Activated T-cell treated with anti-CD3 and anti-CD28 coated beads, Interleukin-2, amount 50 U/mL, for 24 hours (primary cell): Measurements from ENCODE around the gene ENO4.

Experiments used
- DNase-seq: peaks from one replicate; pipeline ENCODE4 v3.0.0-alpha.2; 2020
- H3K27ac Mint-ChIP-seq: 2 replicates; pipeline ENCODE4 v1.8.0; 2020; ENCODE audit warnings: mild to moderate bottlenecking, mixed read lengths
- H3K27me3 Mint-ChIP-seq: 2 replicates; pipeline ENCODE4 v1.8.0; 2020; ENCODE audit warnings: mixed read lengths
- H3K36me3 Mint-ChIP-seq: 2 replicates; pipeline ENCODE4 v1.8.0; 2020; ENCODE audit warnings: low read depth, mixed read lengths
- H3K4me1 Mint-ChIP-seq: 2 replicates; pipeline ENCODE4 v1.8.0; 2020; ENCODE audit warnings: low read depth, mixed read lengths
- H3K4me3 Mint-ChIP-seq: 2 replicates; pipeline ENCODE4 v1.8.0; 2020; ENCODE audit warnings: mild to moderate bottlenecking, moderate library complexity, mixed read lengths
- H3K9me3 Mint-ChIP-seq: 2 replicates; pipeline ENCODE4 v1.8.0; 2020; ENCODE audit warnings: mixed read lengths

Gene ENO4

DNA sequence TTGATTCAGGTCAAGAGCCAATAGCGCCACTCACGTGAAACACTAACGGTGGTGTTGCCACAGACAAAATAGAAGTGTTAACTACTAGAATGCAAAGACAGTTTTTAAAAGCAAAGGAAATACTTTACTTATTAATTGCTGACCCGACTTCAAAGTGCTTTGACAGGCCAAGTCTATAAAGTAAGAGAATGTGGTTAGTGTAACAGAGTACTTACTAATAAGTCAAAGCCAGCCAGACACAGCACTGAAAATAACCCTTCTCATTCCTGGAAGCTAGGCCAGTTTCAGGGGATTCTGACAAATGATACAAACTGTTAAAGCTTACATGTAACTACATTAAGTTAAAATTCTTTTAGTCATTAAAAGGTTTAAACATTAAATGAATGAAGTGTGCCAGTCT is 50.3 kb downstream of the ENO4 start:
- Mint-ChIP-seq H3K27me3 (no peaks in the 10 kb centered on the region), H3K27ac (no peak overlapping the region), H3K9me3 (no peaks in the 10 kb centered on the region), H3K36me3 (no peaks in the 10 kb centered on the region), H3K4me3 (no peak overlapping the region), H3K4me1 (no peaks in the 10 kb centered on the region)
- DNase-seq = no peak

DNA sequence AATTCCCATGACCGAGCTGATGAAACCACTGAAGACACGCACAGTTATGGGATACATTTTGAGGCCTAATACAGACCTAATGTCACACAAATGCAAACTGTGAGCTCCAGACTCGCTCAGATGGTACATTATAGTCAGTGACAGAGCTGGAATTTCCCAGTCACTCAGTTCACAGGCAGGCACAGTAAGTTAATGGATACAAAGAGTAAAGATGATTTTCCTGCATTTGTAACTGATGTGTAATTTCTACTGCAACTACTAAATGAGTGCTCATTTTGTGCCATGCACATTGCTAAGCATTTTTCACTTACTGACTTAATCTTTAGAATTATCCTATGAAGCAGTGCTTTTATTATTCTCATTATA is 56.5 kb downstream of the ENO4 start:
- no peak for DNase-seq
- Mint-ChIP-seq H3K4me3 (no peak overlapping the region), H3K36me3 (no peaks in the 10 kb centered on the region), H3K9me3 (no peaks in the 10 kb centered on the region), H3K27ac (no peak overlapping the region), H3K27me3 (no peaks in the 10 kb centered on the region), H3K4me1 (no peaks in the 10 kb centered on the region)

DNA sequence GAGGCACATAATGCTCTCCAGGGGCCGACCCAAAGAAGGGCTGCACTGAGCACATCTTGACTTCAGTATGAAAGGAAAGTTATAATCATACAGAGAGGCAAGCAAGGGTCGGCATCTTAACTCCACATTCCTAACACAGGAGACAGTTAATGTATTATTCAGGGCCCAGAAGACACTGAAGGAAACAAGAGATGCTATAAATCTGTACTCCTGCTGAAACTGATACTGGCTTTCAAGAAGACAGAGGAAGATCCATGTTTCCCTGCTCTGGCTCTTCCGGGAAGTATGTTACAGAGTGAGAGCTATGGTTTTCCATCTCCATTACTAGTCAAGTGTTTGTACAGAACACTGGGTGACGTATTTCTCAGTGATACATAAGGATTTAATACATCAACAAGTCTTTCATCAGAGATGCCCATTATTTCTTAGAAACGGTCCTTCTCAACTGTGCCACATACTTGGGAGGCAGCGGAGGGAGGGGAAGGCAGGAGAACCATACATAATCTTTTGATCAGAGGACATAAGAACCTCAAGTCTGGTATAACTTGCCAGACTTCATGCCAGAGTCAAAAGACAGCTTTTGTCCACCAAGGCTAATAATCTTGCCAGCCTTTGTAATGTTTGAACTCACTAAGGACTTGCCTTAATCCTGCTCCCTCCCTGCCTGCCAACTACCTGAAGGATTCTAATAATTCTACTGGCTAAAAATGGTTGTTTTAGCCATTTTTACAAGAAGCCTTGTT is 58.1 kb downstream of the ENO4 start:
- Mint-ChIP-seq H3K4me1 (no peaks in the 10 kb centered on the region), H3K27ac (no peak overlapping the region), H3K27me3 (no peaks in the 10 kb centered on the region), H3K4me3 (no peak overlapping the region), H3K9me3 (no peaks in the 10 kb centered on the region), H3K36me3 (no peaks in the 10 kb centered on the region)
- no peak for DNase-seq

DNA sequence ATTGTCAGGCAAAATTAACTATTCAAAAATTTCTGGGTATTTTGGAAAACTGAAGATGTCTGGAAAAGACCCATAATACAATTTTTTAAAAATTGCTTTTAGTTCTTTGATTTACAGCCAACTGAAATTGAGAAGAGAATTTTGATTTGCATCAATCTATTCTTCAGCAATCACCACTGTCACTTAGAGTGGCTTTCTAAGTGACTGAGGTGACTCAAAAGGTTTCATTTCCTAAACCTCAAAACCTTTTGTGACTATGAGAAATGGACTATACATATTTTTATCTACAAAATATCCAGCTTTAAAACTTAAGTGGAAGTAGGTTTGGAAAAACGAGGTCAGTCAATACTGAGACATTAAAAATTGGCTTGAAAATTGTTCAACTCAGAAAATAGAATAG is 60.0 kb downstream of the ENO4 start:
- DNase-seq = no peak
- H3K36me3 Mint-ChIP-seq = no peaks in the 10 kb centered on the region

DNA sequence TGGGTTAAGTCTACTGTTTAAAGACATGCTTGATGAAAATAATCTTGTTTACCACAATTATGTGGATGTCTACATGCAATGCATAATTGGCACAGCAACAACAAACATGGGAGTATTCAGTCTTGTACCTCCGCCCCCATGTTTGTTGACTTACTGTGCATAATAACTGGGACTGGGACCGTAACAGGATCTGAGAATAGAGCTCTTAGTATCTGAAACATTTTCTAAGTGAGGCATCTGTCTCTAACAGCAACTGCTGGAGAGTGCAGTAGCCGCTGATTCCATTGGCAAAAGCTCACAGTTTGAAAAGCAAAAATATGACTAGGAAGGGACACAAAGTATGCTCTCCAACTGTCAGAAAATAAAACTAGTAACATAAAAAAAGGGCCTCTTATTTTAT is 61.6 kb downstream of the ENO4 start:
- no peaks in the 10 kb centered on the region for H3K9me3 Mint-ChIP-seq
- H3K27ac Mint-ChIP-seq = no peak overlapping the region
- no peak for DNase-seq
- peaks cover 8% of the 10 kb centered on the region for H3K27me3 Mint-ChIP-seq
- H3K4me1 Mint-ChIP-seq = no peaks in the 10 kb centered on the region
- H3K36me3 Mint-ChIP-seq = no peaks in the 10 kb centered on the region
- H3K4me3 Mint-ChIP-seq = no peak overlapping the region

More for the DNA sequence above, 60.0 kb downstream of the ENO4 start:
- Mint-ChIP-seq H3K27me3 (peaks cover 5% of the 10 kb centered on the region), H3K27ac (no peak overlapping the region), H3K4me1 (no peaks in the 10 kb centered on the region), H3K9me3 (no peaks in the 10 kb centered on the region), H3K4me3 (no peak overlapping the region)

DNA sequence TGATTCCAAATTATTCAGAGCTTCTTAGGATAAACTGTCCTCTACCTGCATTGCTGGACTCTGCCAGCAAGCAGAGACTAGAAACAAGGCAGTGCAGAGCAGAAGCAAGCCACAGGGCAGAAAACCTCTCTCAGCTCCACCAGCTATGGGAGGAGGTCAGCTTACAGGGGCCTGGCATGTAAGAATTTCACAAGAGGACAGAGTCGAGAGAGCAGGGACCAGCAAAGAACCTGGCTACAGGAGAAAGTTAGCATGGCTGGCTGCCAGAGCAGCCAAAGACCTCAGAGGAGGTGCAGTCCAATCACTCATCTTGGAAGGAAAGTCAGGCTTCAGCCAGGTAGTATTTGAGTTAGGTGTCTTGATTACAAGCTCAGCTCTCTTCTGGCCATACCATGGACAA is 62.9 kb downstream of the ENO4 start:
- no peak for DNase-seq
- H3K4me1 Mint-ChIP-seq = no peaks in the 10 kb centered on the region
- H3K4me3 Mint-ChIP-seq = no peak overlapping the region
- H3K9me3 Mint-ChIP-seq = no peaks in the 10 kb centered on the region
- peaks cover 8% of the 10 kb centered on the region for H3K27me3 Mint-ChIP-seq
- H3K36me3 Mint-ChIP-seq = no peaks in the 10 kb centered on the region
- no peak overlapping the region for H3K27ac Mint-ChIP-seq

DNA sequence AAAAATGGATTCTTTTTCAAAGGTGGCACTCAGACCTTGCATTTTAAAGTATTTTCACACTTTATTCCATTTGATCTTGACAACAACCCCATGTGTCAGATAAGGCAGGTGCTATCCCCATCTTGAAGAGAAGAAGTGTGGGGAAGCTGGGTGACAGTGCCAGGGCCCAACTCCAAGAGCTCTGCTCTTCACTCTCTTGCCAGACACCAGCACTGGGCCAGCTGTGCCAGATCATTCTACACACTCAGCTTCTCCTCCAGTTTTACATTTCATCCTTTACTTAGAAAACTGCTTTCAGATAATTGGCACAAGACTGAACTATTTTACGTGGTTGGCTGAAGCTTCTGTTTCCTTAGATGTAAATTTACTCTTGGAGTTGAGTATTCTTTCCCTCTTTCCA is 64.4 kb downstream of the ENO4 start:
- Mint-ChIP-seq H3K4me3 (no peak overlapping the region), H3K9me3 (no peaks in the 10 kb centered on the region), H3K27me3 (peaks cover 12% of the 10 kb centered on the region), H3K4me1 (no peaks in the 10 kb centered on the region), H3K36me3 (no peaks in the 10 kb centered on the region), H3K27ac (no peak overlapping the region)
- DNase-seq = no peak

DNA sequence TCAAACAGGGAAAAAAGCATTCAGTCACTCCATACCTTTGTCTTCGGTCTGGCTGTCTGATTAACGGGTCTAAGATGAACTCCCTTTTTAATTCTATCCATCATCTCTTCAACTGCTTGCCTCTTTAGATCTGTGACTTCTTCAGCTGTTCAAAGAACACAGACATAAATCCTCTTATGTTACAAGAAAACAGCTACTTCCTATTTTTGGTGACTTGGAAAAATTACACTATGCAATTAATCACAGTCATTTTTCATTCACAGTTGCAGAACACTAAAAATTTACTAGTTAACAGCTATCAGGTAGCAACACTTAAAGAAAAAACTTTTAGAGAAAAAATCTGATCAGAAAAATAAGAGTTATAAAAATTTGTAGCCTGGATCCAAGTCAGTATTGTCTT is 66.0 kb downstream of the ENO4 start:
- Mint-ChIP-seq H3K27me3 (peaks cover 12% of the 10 kb centered on the region), H3K36me3 (no peaks in the 10 kb centered on the region), H3K27ac (no peak overlapping the region), H3K4me1 (no peaks in the 10 kb centered on the region), H3K9me3 (no peaks in the 10 kb centered on the region), H3K4me3 (no peak overlapping the region)
- DNase-seq = no peak

DNA sequence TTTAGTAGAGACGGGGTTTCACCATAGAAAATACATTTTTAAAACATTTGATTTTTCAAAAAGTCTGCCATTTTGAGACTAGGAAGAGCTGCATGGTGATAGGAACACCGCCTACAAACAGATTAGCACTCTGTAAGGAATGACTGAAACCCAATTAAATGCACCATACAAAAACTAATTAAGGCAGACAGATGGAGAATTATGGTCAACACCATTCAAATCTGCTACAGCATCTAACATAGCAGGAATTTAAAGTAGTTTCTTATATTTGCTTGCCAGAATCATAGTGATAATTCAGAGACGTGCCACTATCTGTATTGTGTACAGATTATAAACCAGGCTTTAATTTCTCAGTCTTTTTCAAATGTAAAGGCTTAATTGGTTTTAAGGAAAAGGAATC is 68.2 kb downstream of the ENO4 start:
- Mint-ChIP-seq H3K36me3 (no peaks in the 10 kb centered on the region), H3K4me3 (no peak overlapping the region), H3K27ac (no peak overlapping the region), H3K27me3 (peaks cover 16% of the 10 kb centered on the region), H3K4me1 (no peaks in the 10 kb centered on the region), H3K9me3 (no peaks in the 10 kb centered on the region)
- no peak for DNase-seq

DNA sequence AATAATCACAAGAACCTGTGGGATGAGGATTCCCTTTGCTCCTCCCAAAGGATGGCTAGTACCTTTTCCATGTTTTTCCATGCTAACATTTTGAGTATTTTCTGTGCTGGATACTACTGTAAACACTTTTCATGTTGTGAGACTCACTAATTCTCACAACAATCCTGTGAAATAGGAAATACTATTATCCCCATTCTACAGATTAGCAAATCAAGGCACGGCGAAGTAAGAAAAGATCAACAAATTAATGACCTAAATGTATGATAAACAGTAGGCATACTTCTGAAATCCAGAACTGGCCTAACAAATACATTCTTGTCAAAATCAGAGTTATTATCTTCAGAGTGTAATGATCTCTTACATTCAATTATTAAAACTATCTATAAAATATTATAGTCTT is 69.3 kb downstream of the ENO4 start:
- Mint-ChIP-seq H3K9me3 (no peaks in the 10 kb centered on the region), H3K36me3 (no peaks in the 10 kb centered on the region), H3K27me3 (peaks cover 14% of the 10 kb centered on the region), H3K4me3 (no peak overlapping the region), H3K4me1 (no peaks in the 10 kb centered on the region), H3K27ac (no peak overlapping the region)
- no peak for DNase-seq

DNA sequence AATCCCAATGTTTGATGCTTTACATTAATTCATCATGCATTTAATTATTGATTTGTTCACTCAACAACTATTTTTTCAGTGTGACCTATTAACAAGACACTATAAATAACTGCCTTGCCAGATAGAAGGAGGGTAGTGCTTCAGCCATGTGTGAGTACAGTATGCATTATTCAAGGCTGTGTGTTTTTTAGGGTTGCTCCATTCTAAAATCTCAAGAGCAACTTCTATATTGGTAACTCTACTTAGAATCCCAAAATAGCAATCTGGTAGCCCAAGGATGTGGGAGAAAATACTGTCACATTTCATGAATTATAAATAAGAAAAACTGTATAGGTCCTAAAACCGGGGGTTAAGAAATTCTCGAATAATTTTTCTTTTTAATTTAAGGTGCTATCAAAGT is 69.9 kb downstream of the ENO4 start:
- no peaks in the 10 kb centered on the region for H3K4me1 Mint-ChIP-seq
- peaks cover 11% of the 10 kb centered on the region for H3K27me3 Mint-ChIP-seq
- H3K27ac Mint-ChIP-seq = no peak overlapping the region
- no peak overlapping the region for H3K4me3 Mint-ChIP-seq
- no peaks in the 10 kb centered on the region for H3K9me3 Mint-ChIP-seq
- no peaks in the 10 kb centered on the region for H3K36me3 Mint-ChIP-seq
- DNase-seq = no peak

DNA sequence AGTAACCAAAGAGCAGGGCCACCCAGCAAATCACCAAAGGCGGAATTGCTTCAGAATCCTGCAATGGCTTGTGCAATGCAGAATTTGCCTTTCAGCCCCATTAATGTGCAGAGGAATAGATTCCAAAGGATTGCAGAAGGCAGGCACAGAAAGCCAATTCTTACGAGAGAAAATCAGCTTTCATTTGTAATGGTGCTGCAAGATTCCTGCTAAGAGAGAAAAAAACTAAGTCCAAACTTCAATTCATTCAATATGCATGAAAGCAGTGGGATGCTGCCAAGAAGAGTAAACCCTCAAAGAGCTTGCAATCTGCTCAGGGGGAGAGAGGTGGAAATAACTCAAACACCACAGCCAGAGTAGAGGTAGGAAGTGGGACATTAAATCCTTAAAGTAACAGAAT is 70.4 kb downstream of the ENO4 start:
- Mint-ChIP-seq H3K36me3 (no peaks in the 10 kb centered on the region), H3K27ac (no peak overlapping the region), H3K4me3 (no peak overlapping the region), H3K27me3 (peaks cover 9% of the 10 kb centered on the region), H3K4me1 (no peaks in the 10 kb centered on the region), H3K9me3 (no peaks in the 10 kb centered on the region)
- DNase-seq = no peak

DNA sequence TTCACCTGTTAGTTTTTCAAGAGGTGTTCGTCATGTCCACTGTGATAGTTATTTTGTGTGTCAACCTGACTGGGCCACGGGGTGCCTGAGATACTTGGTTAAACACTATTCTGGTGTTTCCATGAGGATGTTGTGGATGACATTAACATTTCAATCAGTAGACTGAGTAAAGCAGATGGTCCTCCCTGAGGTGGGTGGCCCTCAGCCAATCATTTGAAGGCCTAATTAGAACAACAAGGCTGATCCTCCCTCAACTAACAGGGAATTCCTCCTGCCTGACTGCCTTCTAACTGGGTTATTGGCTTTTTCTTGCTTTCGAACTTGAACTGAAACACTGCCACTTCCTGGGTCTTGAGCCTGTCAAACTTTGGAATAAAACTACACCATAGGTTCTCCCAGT is 75.8 kb downstream of the ENO4 start:
- Mint-ChIP-seq H3K4me1 (no peaks in the 10 kb centered on the region), H3K9me3 (no peaks in the 10 kb centered on the region), H3K27me3 (peaks cover 4% of the 10 kb centered on the region), H3K36me3 (no peaks in the 10 kb centered on the region), H3K27ac (no peak overlapping the region), H3K4me3 (no peak overlapping the region)
- no peak for DNase-seq

DNA sequence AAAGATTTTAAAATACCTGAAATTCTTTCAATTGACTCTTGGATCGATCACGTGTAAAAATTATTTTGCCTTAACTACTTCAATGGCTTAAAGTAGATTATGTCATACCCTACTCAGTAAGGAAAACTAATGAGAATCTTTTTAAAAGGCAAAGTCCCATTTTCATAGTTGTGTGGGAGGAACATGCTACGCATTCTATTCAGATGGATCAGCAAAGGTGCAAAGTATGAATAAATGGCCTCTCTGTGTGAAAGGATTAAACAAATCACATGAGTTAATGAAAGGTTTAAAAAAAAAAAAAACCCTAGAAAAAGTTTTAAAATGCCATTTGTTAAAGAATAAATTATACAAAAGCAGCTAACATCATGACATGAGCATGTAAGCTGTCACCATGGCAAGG is 77.1 kb downstream of the ENO4 start:
- DNase-seq = no peak
- Mint-ChIP-seq H3K9me3 (no peaks in the 10 kb centered on the region), H3K27me3 (no peaks in the 10 kb centered on the region), H3K27ac (no peak overlapping the region), H3K4me1 (no peaks in the 10 kb centered on the region), H3K4me3 (no peak overlapping the region), H3K36me3 (no peaks in the 10 kb centered on the region)

DNA sequence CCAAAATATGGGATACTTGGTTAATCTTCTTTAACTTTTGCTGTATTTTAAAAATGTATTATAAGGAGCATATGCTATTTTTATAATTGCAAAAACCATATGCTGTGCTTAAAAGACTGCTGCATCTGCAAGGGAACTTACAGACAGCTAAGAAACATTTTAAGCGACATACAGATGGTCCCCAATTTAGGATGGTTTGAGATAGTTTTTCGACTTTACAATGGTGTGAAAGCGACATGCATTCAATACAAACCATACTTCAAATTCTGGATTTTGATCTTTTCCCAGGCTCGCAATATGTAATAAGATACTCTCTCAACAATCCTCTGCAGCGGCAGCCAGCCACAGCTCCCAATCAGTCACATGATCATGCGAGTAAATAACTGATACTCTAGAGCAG is 82.5 kb downstream of the ENO4 start:
- Mint-ChIP-seq H3K4me1 (no peaks in the 10 kb centered on the region), H3K4me3 (no peak overlapping the region), H3K27me3 (peaks cover 5% of the 10 kb centered on the region), H3K9me3 (peaks cover 2% of the 10 kb centered on the region), H3K27ac (no peak overlapping the region), H3K36me3 (no peaks in the 10 kb centered on the region)
- no peak for DNase-seq
